DOHH2 (cell line): Measurements from ENCODE around the gene EPB41L3.

Source experiments
- H3F3A ChIP-seq: fragments of 200-600 bp; sonication (generic), shearing (Covaris generic); 2 replicates; pipeline ENCODE4 v1.6.0; 2016; ENCODE audit warnings: antibody characterized with exemption, mild to moderate bottlenecking; ENCODE audit not compliant: control insufficient read depth, insufficient read depth
- H3K27ac ChIP-seq: fragments of 200-600 bp; sonication (generic); 2 replicates; pipeline ENCODE4 v1.5.1; 2014; ENCODE audit warnings: low read depth, mild to moderate bottlenecking, low read length, moderate library complexity
- H3K27me3 ChIP-seq: fragments of 200-600 bp; sonication (generic); 2 replicates; pipeline ENCODE4 v1.6.1; 2014; ENCODE audit warnings: mild to moderate bottlenecking, low read length, mixed read lengths; ENCODE audit not compliant: control insufficient read depth
- H3K36me3 ChIP-seq: fragments of 200-600 bp; sonication (generic); 2 replicates; pipeline ENCODE4 v1.6.1; 2014; ENCODE audit warnings: mild to moderate bottlenecking, low read length, moderate library complexity, mixed read lengths; ENCODE audit not compliant: control insufficient read depth
- H3K4me1 ChIP-seq: fragments of 200-600 bp; sonication (generic); 2 replicates; pipeline ENCODE4 v1.6.1; 2014; ENCODE audit warnings: mild to moderate bottlenecking, low read length, mixed read lengths; ENCODE audit not compliant: control insufficient read depth
- H3K4me2 ChIP-seq: fragments of 200-600 bp; sonication (generic); 2 replicates; pipeline ENCODE4 v1.6.0; 2014; ENCODE audit warnings: mild to moderate bottlenecking, low read length, moderate library complexity
- H3K4me3 ChIP-seq: fragments of 200-600 bp; sonication (generic); 2 replicates; pipeline ENCODE4 v1.5.1; 2014; ENCODE audit warnings: mild to moderate bottlenecking, low read length, mixed read lengths
- H3K79me2 ChIP-seq: fragments of 200-600 bp; sonication (generic); 2 replicates; pipeline ENCODE4 v1.6.1; 2014; ENCODE audit warnings: mild to moderate bottlenecking, low read length, mixed read lengths; ENCODE audit not compliant: control insufficient read depth
- H3K9me2 ChIP-seq: fragments of 200-600 bp; sonication (generic); replicated peaks from 2 replicates; pipeline ENCODE4 v1.6.1; 2014; ENCODE audit warnings: mild to moderate bottlenecking, low read length, mixed read lengths; ENCODE audit not compliant: control insufficient read depth
- H3K9me3 ChIP-seq: fragments of 200-600 bp; sonication (generic); 2 replicates; pipeline ENCODE4 v1.6.1; 2014; ENCODE audit warnings: antibody characterized with exemption, low read length, mixed read lengths; ENCODE audit not compliant: control insufficient read depth, insufficient read depth
- H4K20me1 ChIP-seq: fragments of 200-600 bp; sonication (generic); 2 replicates; pipeline ENCODE4 v1.6.0; 2014; ENCODE audit warnings: low read depth, mild to moderate bottlenecking, antibody characterized with exemption, low read length, moderate library complexity; ENCODE audit not compliant: control insufficient read depth, insufficient read depth
- CTCF ChIP-seq: fragments of 200-600 bp; sonication (generic); IDR thresholded peaks from one replicate; pipeline ENCODE4 v1.5.1; 2014; ENCODE audit warnings: antibody characterized with exemption, mild to moderate bottlenecking, low read depth, low read length; ENCODE audit not compliant: poor library complexity, severe bottlenecking
- EZH2phosphoT487 ChIP-seq: fragments of 200-600 bp; sonication (generic); IDR thresholded peaks from 2 replicates; pipeline ENCODE4 v1.6.1; 2017; ENCODE audit warnings: borderline replicate concordance, mild to moderate bottlenecking, antibody characterized with exemption, low read length, moderate library complexity, mixed read lengths

EPB41L3 gene

GRCh38 chr18:5415665-5416064, 128.1 kb downstream of the EPB41L3 start:
- Histone ChIP-seq H3F3A (no peaks in the 10 kb centered on the region), H3K27me3 (no peaks in the 10 kb centered on the region), H3K36me3 (no peaks in the 10 kb centered on the region), H3K9me2 (no peaks in the 10 kb centered on the region), H3K9me3 (no peaks in the 10 kb centered on the region), H3K79me2 (no peaks in the 10 kb centered on the region), H3K27ac (no peak overlapping the region), H4K20me1 (no peaks in the 10 kb centered on the region), H3K4me1 (no peaks in the 10 kb centered on the region; the same call in 1 of the 2 replicates), H3K4me2 (no peak overlapping the region), H3K4me3 (no peak overlapping the region)
- TF ChIP-seq EZH2phosphoT487 (no peak), CTCF (no peak)

GRCh38 chr18:5415031-5415430, 128.8 kb downstream of the EPB41L3 start:
- no peak for TF ChIP-seq EZH2phosphoT487
- TF ChIP-seq CTCF = no peak
- no peaks in the 10 kb centered on the region for H3K27me3 ChIP-seq

GRCh38 chr18:5414546-5414945, 129.3 kb downstream of the EPB41L3 start:
- Histone ChIP-seq H3F3A (no peaks in the 10 kb centered on the region), H3K4me3 (no peak overlapping the region), H3K36me3 (no peaks in the 10 kb centered on the region), H4K20me1 (no peaks in the 10 kb centered on the region), H3K9me2 (no peaks in the 10 kb centered on the region), H3K27me3 (no peaks in the 10 kb centered on the region), H3K27ac (no peak overlapping the region), H3K79me2 (no peaks in the 10 kb centered on the region), H3K9me3 (no peaks in the 10 kb centered on the region), H3K4me2 (no peak overlapping the region), H3K4me1 (no peaks in the 10 kb centered on the region; the same call in 1 of the 2 replicates)
- TF ChIP-seq EZH2phosphoT487 (no peak), CTCF (no peak)

More at GRCh38 chr18:5415031-5415430, 128.8 kb downstream of the EPB41L3 start:
- Histone ChIP-seq H4K20me1 (no peaks in the 10 kb centered on the region), H3K79me2 (no peaks in the 10 kb centered on the region), H3K9me3 (no peaks in the 10 kb centered on the region), H3K4me3 (no peak overlapping the region), H3K27ac (no peak overlapping the region), H3K4me1 (no peaks in the 10 kb centered on the region; the same call in 1 of the 2 replicates), H3K9me2 (no peaks in the 10 kb centered on the region), H3K4me2 (no peak overlapping the region), H3K36me3 (no peaks in the 10 kb centered on the region), H3F3A (no peaks in the 10 kb centered on the region)

- no peaks in the 10 kb centered on the region for H3K27me3 ChIP-seq
- no peak overlapping the region for H3K27ac ChIP-seq
- no peaks in the 10 kb centered on the region for H3K9me2 ChIP-seq
- no peak overlapping the region for H3K4me2 ChIP-seq
- no peaks in the 10 kb centered on the region for H3K9me3 ChIP-seq
- H3K79me2 ChIP-seq = no peaks in the 10 kb centered on the region
- no peaks in the 10 kb centered on the region for H4K20me1 ChIP-seq
- no peaks in the 10 kb centered on the region; the same call in 1 of the 2 replicates for H3K4me1 ChIP-seq
- TF ChIP-seq CTCF (no peak), EZH2phosphoT487 (no peak)
- H3K36me3 ChIP-seq = no peaks in the 10 kb centered on the region
- H3F3A ChIP-seq = no peaks in the 10 kb centered on the region
- H3K4me3 ChIP-seq = no peak overlapping the region
Observed at GRCh38 chr18:5413447-5413846, 130.3 kb downstream of the EPB41L3 start.
